ENCODE measurements around the gene TBC1D9B.

The TBC1D9B gene

GRCh38 chr5:179823937-179824744 is 83.6 kb downstream of the TBC1D9B start:
- H3K18ac ChIP-seq (ENCODE audit: low read length) = no peak overlapping the region
- no peak overlapping the region for H3K27ac ChIP-seq (replicated peaks; ENCODE audit: low read length)
- H2AK5ac ChIP-seq (ENCODE audit: low read depth, low read length) = no peak overlapping the region
- H3K36me3 ChIP-seq (replicated peaks in 1 of 2; ENCODE audit: control insufficient read depth in 2 of 2, insufficient read depth in 2 of 2, low read length in 2 of 2) = peaks cover 31 to 68% of the 10 kb centered on the region in 2 donors
- no CpG with 5 or more reads among the region's 22 CpGs for whole genome bisulfite sequencing, 2 donors (ENCODE audit: extremely low coverage in 2 of 2, insufficient read length in 2 of 2, insufficient replicate concordance in 1 of 2)
- H2BK5ac ChIP-seq (ENCODE audit: low read length) = no peak overlapping the region
- H3K14ac ChIP-seq (ENCODE audit: low read length) = no peak overlapping the region
- H3K4ac ChIP-seq (ENCODE audit: low read length) = no peak overlapping the region
- H3K4me1 ChIP-seq (ENCODE audit: control insufficient read depth in 2 of 2, insufficient read depth in 1 of 2, low read depth in 1 of 2, low read length in 2 of 2) = peaks cover 16 to 22% of the 10 kb centered on the region in 2 donors
- H2BK12ac ChIP-seq (ENCODE audit: low read length) = peak overlapping the region; percentile 6
- H4K8ac ChIP-seq (ENCODE audit: low read depth, low read length) = peak overlapping the region; percentile 57
- no peaks in the 10 kb centered on the region for H3K27me3 ChIP-seq (ENCODE audit: control insufficient read depth in 3 of 3, insufficient read depth in 3 of 3, low read depth in 1 of 3, low read length in 3 of 3)
- no peak overlapping the region for H2AFZ ChIP-seq (ENCODE audit: low read length)
- H3K4me2 ChIP-seq (ENCODE audit: insufficient read depth, low read length, poor library complexity, severe bottlenecking) = no peak overlapping the region
- no peak overlapping the region for H4K91ac ChIP-seq (ENCODE audit: low read depth, low read length, poor library complexity)
- peak overlapping the region; percentile 35 for H3K9ac ChIP-seq (ENCODE audit: low read depth, low read length, poor library complexity)
- peaks cover 20% of the 10 kb centered on the region for H3K79me1 ChIP-seq (ENCODE audit: low read depth, low read length)
- H2BK120ac ChIP-seq (ENCODE audit: low read depth, low read length) = no peak overlapping the region
- no peak overlapping the region for H3K4me3 ChIP-seq (ENCODE audit: low read length in 2 of 2)
- H2BK15ac ChIP-seq (ENCODE audit: low read length) = no peak overlapping the region
- peak overlapping the region; percentile 21 for H3K23ac ChIP-seq (ENCODE audit: low read depth, low read length, poor library complexity)
- peaks cover 4 to 6% of the 10 kb centered on the region in 2 donors for H3K9me3 ChIP-seq (replicated peaks in 1 of 2; ENCODE audit: control insufficient read depth in 2 of 2, insufficient read depth in 1 of 2, low read depth in 1 of 2, low read length in 2 of 2)
- no peak for DNase-seq (ENCODE audit: low spot score)

GRCh38 chr5:179822444-179822990 is 85.2 kb downstream of the TBC1D9B start:
- H2BK120ac ChIP-seq (ENCODE audit: low read depth, low read length) = no peak overlapping the region
- no peaks in the 10 kb centered on the region for H3K27me3 ChIP-seq (ENCODE audit: control insufficient read depth in 3 of 3, insufficient read depth in 3 of 3, low read depth in 1 of 3, low read length in 3 of 3)
- no CpG with 5 or more reads among the region's 8 CpGs for WGBS, 2 donors (ENCODE audit: extremely low coverage in 2 of 2, insufficient read length in 2 of 2, insufficient replicate concordance in 1 of 2)
- no peak overlapping the region for H3K4ac ChIP-seq (ENCODE audit: low read length)
- H2BK15ac ChIP-seq (ENCODE audit: low read length) = no peak overlapping the region
- peak overlapping the region in 1 of 2 donors; percentile 91 for H3K4me3 ChIP-seq (ENCODE audit: low read length in 2 of 2)
- no peak overlapping the region for H3K27ac ChIP-seq (replicated peaks; ENCODE audit: low read length)
- no peak overlapping the region for H2BK12ac ChIP-seq (ENCODE audit: low read length)
- no peak overlapping the region for H4K91ac ChIP-seq (ENCODE audit: low read depth, low read length, poor library complexity)
- H2AFZ ChIP-seq (ENCODE audit: low read length) = no peak overlapping the region
- no peak overlapping the region for H3K18ac ChIP-seq (ENCODE audit: low read length)
- DNase-seq (ENCODE audit: low spot score) = no peak
- H4K8ac ChIP-seq (ENCODE audit: low read depth, low read length) = no peak overlapping the region
- no peak overlapping the region for H3K14ac ChIP-seq (ENCODE audit: low read length)
- H3K9ac ChIP-seq (ENCODE audit: low read depth, low read length, poor library complexity) = no peak overlapping the region
- peaks cover 23 to 31% of the 10 kb centered on the region in 2 donors for H3K4me1 ChIP-seq (ENCODE audit: control insufficient read depth in 2 of 2, insufficient read depth in 1 of 2, low read depth in 1 of 2, low read length in 2 of 2)
- no peak overlapping the region for H2BK5ac ChIP-seq (ENCODE audit: low read length)
- H3K9me3 ChIP-seq (replicated peaks in 1 of 2; ENCODE audit: control insufficient read depth in 2 of 2, insufficient read depth in 1 of 2, low read depth in 1 of 2, low read length in 2 of 2) = peaks cover 0 to 2% of the 10 kb centered on the region in 2 donors
- peaks cover 23% of the 10 kb centered on the region for H3K79me1 ChIP-seq (ENCODE audit: low read depth, low read length)
- no peak overlapping the region for H3K23ac ChIP-seq (ENCODE audit: low read depth, low read length, poor library complexity)
- H3K36me3 ChIP-seq (replicated peaks in 1 of 2; ENCODE audit: control insufficient read depth in 2 of 2, insufficient read depth in 2 of 2, low read length in 2 of 2) = peaks cover 27 to 54% of the 10 kb centered on the region in 2 donors
- H2AK5ac ChIP-seq (ENCODE audit: low read depth, low read length) = no peak overlapping the region
- H3K4me2 ChIP-seq (ENCODE audit: insufficient read depth, low read length, poor library complexity, severe bottlenecking) = no peak overlapping the region

DNA sequence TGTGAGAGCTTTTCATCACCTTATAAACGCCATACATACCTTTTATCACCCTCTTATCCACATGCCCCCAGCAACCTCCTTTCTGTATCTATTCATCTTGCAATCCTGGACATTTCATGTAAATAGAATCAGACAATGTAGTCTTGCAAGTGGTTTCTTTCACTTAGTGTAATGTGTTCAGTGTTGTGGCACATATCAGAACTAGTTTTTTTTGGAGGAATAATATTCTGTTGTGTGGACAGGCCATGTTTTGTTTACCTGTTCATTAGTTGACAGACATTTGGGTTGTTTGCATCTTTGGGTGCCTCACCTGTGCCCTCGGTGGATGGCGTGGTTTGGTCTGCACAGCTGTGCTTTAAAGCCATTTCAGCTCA is 85.7 kb downstream of the TBC1D9B start:
- H4K91ac ChIP-seq (ENCODE audit: low read depth, low read length, poor library complexity) = no peak overlapping the region
- no peak overlapping the region for H2BK120ac ChIP-seq (ENCODE audit: low read depth, low read length)
- no peak overlapping the region for H3K4ac ChIP-seq (ENCODE audit: low read length)
- H3K36me3 ChIP-seq (replicated peaks in 1 of 2; ENCODE audit: control insufficient read depth in 2 of 2, insufficient read depth in 2 of 2, low read length in 2 of 2) = peaks cover 27 to 50% of the 10 kb centered on the region in 2 donors
- no peak overlapping the region for H3K9ac ChIP-seq (ENCODE audit: low read depth, low read length, poor library complexity)
- DNase-seq (ENCODE audit: low spot score) = no peak
- H2BK12ac ChIP-seq (ENCODE audit: low read length) = no peak overlapping the region
- peaks cover 23 to 33% of the 10 kb centered on the region in 2 donors for H3K4me1 ChIP-seq (ENCODE audit: control insufficient read depth in 2 of 2, insufficient read depth in 1 of 2, low read depth in 1 of 2, low read length in 2 of 2)
- peak overlapping the region; percentile 23 for H3K4me2 ChIP-seq (ENCODE audit: insufficient read depth, low read length, poor library complexity, severe bottlenecking)
- H2BK15ac ChIP-seq (ENCODE audit: low read length) = no peak overlapping the region
- H3K79me1 ChIP-seq (ENCODE audit: low read depth, low read length) = peaks cover 23% of the 10 kb centered on the region
- no CpG with 5 or more reads among the region's 3 CpGs for WGBS, 2 donors (ENCODE audit: extremely low coverage in 2 of 2, insufficient read length in 2 of 2, insufficient replicate concordance in 1 of 2)
- no peak overlapping the region for H2AFZ ChIP-seq (ENCODE audit: low read length)
- no peak overlapping the region for H3K27ac ChIP-seq (replicated peaks; ENCODE audit: low read length)
- no peak overlapping the region for H2BK5ac ChIP-seq (ENCODE audit: low read length)
- H3K23ac ChIP-seq (ENCODE audit: low read depth, low read length, poor library complexity) = no peak overlapping the region
- no peak overlapping the region for H4K8ac ChIP-seq (ENCODE audit: low read depth, low read length)
- no peaks in the 10 kb centered on the region for H3K27me3 ChIP-seq (ENCODE audit: control insufficient read depth in 3 of 3, insufficient read depth in 3 of 3, low read depth in 1 of 3, low read length in 3 of 3)
- peak overlapping the region in 1 of 2 donors; percentile 91 for H3K4me3 ChIP-seq (ENCODE audit: low read length in 2 of 2)
- no peak overlapping the region for H3K14ac ChIP-seq (ENCODE audit: low read length)
- peaks cover 0 to 2% of the 10 kb centered on the region in 2 donors for H3K9me3 ChIP-seq (replicated peaks in 1 of 2; ENCODE audit: control insufficient read depth in 2 of 2, insufficient read depth in 1 of 2, low read depth in 1 of 2, low read length in 2 of 2)
- no peak overlapping the region for H2AK5ac ChIP-seq (ENCODE audit: low read depth, low read length)
- no peak overlapping the region for H3K18ac ChIP-seq (ENCODE audit: low read length)

Measured in neuronal stem cell (in vitro differentiated cells).